NCI-H2107 treated with DMSO at 0.1 percent for 48 hours (cell line): Measurements from ENCODE around the gene E2F2.
A peak's percentile ranks its signal among the peaks of the same experiment; 100 is the strongest.

Experiments used
- DNase-seq: peaks from one replicate; lab custom pipeline; 2025; ENCODE audit not compliant: unreplicated experiment; lab: John Stamatoyannopoulos, UW

Gene E2F2

DNA sequence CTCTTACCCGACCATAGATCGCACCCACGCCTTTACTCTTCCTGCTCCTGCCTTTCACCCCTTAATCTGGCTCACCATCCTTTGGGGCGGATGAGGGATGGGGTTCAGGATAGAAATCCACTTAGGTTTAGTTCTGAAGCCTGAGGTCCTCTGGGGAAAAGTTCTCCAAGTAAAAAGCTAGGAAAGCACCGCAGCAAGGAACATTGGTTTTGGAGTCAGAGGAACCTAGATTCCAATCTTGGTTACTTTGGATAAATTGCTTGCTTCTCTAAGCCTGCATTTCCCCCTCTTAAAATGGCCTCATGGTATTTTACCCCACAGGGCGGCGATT lies 46.1 kb downstream of the E2F2 start:
- no peak for DNase-seq

DNA sequence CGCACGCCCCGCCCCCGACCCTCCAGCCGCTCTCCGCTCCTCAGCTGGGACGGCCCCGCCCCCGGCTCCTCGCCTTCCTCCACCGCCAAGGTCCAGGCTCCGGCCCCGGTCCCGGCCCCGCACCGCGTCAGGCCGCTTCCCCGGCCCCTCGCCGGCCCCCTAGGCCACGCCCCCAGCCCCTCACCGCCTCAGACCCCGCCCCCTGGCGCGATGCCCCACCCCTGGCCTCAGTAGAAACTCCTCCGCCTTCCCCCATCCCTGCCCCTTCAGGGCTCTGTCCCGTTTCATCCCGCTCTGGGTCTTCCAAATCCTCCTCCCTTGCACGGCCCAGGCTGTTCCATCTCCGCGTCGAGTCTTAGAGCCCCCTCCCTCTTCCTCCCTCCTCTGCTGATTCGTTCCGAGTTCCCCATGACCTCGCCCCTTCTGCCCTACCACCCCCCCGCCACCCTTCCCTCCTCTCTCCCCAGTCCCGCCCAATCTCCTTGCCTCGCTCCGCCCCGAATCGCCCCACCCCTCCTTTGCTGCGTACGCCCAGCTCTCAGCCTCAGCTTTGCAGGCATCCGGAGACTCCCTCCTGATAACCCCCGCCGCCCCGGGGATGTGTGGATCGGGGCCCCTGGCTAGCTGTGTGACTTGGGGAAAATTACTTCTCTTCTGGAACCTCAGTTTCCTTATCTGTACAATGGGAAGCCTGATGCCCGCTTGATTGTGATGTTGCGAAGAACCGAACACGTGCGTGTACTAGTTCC lies 46.6 kb downstream of the E2F2 start:
- peak; percentile 30 for DNase-seq

DNA sequence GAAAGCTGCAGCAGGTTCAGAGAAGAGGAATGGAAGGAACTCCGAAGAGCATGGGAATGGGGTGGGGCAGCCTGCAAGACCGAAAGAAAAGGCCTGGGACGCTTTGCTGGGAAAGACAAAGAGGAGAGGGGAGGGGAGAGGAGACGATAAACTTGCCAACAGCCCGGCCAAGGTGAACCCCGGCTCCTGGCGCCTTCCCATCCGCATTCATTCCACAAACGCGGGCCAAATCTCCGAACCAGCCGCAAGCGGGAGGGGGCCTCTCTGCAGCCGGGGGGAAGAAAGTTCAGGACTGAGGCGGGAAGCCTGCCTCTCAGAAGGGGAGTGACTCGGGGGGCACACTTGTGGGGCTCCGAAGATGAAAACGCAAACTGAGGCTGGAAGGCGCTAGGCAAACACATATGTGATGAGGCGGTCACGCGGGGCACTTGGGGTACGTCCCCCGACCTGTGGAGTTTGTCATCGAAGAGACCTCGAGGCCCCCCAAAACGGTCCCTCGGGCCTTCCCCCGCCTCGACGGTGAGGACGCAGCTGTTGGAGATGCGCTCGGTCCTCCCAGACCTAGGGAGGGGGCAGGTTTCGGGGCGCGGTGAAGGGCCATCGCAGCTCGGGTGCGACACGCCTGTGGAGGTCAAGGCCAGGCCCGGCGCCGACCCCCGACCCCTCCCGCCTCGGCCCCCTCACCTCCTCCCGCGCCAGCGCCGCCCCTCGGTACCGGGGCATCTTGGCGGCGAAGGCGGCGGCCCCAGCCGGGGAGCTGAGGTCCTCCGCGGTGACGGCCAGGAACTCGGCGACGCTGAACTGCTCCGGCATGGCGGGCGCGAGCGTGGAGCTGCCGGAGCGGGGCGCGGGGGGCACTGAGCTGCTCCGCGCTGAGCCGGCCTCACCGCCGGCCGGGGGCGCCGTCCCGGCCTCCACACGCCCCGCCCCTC lies 47.4 kb downstream of the E2F2 start, which contains the start of gene ASAP3:
TSS of gene ASAP3 (minus strand) at position 859 of the 932 bp plus-strand sequence. CDS start at position 813, 46 bp downstream.
- no peak for DNase-seq

DNA sequence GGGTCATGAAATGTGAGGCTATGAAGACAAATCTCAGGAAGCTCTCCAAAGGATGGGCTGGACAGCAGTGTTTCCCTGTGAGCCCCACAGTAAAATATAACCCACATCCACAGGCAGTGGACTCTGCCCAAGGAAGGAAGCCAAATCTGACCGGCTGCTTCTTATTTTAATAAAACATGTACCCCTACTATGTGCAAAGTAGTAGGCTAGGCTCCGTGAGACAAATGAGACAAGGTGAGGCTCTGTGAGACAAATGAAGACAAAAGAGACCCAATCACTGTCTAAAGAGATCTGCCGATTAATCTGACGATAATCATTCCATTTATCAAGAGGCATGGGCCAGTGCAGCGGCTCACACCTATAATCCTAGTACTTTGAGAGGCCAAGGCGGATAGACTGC lies 49.1 kb downstream of the E2F2 start:
- DNase-seq: no peak

DNA sequence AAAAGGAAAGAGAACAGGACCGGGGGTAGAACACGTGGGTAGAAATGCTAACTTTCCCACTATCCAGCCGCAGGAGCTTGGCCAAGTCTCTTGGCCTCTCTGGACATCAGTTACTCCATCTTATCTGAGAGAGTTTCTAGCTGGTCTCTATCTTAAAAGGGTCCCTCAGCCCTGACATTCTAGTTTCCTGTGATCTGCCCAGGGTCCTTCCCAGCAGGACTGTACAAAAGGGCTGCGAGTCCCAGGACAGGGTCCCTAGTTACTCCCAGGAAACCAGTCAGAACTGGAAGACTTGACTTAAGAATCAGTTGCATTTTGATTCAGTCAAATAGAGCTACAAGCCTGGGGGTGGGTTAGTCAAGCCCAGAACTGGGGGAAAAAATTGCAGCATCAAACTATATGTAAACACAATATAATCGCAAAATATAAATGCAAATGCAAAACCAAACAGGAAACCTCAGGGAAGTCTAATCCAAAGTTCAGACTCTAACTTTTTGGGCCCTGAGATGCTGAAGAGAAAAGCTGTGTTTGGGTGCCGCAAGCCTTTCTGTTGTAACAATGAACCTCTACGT lies 49.9 kb downstream of the E2F2 start:
- no peak for DNase-seq

DNA sequence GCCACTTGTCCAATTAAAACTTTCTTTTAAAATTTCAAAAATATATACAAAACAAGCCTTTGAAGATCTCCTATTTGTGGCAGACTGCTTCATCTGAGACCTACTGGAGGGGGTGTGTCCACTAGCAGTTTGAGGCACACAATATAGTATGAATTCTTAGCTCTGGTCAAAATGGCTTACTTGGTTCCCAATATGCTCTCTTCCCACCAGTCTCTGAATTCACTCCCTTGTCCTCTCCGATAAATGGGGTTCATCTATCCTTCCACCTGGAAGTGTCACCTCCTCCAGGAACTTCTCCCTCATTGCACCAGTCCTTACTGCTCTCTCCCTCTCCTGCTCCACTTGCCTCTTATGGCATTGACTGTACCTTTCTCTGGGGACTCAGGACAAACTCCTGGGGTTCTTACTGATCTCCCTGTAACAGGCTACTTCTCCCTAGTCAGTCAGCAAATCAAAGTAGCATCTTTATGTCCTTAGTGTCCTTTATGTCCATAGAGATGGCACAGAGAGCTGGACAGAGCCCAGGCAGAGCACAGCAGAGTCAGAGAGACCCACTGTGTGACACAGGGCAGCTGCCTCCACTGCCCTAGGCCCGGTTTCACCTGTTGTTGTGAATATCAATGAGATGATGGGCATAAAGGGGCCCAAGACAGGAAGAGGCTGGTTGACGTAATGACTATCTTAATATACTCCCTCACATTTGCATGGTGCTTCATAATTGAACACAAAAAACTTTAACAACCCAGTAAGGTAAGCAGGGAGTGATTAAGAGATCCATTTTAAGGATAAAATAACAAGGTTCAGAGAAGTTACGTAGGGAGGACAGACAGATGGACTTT lies 50.6 kb downstream of the E2F2 start:
- no peak for DNase-seq

DNA sequence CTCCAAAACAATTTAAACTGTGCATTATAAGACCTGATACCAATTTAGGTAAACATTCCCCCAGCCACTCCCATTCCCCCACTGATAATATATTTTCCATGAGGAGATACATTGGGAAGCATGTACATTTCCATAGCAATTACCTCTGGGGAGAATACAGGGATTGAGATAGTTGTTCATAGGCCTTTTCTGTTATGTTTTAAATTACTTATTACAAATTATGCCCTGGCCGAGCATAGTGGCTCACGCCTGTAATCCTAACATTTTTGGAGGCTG lies 51.4 kb downstream of the E2F2 start:
- no peak for DNase-seq

DNA sequence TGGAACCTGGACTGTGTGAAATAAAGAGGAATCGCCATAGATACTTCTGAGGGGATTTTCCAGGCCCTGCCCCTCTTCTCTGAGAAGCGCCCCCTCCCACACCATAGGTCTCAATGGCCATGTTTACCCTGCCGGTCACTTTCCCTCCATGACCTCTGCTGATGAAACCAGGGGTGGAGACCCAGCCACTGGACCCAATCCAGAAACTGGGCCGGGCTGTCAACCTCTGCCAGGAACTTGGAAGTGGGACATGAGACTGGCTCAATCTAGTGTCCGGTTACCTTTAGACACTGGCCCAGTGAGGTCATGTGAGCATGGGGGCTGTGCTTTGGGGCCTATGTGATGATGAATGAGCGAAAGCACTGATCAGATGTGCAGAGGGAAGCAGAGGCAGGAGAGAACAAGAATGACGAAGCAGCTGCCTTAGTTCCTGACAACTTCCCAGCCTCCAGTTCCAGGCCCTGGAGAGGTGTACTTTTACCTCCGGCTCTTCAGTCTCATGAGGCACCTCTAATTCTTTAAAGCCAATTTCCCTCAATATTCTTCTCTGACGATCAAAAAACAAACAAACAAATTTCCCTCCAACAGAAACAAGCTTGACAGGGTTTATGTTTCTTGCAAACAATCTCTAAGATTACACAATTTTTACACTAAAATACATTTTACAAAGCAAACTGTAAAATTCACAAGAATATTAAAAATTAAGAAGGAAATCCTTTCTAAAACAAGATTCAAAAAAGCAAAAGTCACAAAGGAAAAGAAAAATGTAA lies 52.0 kb downstream of the E2F2 start:
- DNase-seq: no peak

DNA sequence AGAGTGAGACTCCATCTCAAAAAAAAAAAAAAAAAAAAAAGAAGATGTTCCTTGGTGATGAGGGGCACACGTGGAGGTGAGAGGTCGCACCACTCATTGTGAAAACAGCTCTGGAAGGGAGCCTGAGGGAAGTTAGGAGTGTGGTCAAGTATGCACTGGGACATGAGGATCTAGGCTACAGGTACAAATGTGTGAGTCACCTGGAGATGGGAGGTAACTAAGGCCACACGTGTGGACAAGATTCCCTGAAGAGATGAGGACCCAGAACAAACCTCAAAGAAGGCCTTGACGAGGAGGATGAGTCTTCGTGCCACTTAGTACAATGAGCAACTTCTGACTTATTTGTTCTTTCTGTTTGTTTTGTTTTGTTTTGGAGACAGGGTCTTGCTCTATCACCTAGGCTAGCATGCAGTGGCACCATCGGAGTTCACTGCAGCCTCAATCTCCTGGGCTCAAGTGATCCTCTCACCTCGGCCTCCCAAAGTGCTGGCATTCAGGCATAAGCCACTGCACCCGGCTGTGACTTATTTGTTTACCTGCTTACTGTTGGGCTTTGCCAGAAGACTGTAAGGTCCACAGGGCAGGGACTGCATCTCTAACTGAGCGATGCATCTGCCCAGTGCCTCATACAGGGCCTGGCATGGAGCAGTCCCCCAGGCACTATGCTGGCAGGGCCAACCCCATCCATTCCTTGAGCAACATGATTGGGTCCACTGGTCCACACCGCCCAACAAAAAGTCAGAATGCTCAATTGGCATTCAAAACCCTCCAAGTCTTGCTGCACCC lies 53.5 kb downstream of the E2F2 start:
- DNase-seq: no peak

DNA sequence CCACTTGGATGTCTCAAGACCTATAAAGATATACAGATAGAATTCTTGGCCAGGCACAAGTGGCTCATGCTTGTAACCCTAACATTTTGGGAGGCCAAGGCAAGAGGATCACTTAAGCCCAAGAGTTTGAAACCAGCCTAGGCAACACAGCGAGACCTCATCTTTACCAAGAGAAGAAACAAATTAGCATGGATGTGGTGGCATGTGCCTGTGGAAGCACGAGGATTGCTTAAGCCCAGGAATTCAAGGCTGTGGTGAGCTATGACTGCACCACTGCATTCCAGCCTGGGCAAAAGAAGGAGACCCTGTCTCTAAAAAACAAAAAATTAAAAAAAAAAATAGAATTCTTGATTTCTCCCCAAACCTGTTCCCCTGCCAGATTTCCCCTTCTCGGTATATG lies 55.4 kb downstream of the E2F2 start:
- no peak for DNase-seq

DNA sequence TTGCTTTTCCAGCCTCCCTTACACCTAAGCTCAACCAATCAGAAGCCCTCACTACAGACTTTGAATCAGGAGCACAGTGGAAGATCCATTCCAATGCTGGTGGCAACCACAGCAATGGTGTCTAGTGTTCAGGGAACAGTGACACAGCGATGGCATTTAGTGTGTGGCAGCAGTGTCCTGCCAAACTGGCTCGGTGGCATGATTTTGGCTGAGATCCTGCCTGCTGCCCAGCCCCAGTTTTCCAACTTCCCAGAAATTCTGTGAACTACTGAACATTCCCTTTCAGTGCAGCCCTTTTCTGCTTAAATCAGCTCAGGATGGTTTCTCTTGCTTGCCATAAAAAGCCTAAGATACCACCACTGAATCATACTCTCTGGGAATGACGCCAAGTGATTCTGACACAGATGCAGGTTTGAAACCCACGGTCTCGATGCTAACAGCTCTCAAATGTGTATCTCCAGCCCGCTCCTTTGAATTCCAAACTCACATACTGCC lies 55.9 kb downstream of the E2F2 start:
- DNase-seq: no peak

DNA sequence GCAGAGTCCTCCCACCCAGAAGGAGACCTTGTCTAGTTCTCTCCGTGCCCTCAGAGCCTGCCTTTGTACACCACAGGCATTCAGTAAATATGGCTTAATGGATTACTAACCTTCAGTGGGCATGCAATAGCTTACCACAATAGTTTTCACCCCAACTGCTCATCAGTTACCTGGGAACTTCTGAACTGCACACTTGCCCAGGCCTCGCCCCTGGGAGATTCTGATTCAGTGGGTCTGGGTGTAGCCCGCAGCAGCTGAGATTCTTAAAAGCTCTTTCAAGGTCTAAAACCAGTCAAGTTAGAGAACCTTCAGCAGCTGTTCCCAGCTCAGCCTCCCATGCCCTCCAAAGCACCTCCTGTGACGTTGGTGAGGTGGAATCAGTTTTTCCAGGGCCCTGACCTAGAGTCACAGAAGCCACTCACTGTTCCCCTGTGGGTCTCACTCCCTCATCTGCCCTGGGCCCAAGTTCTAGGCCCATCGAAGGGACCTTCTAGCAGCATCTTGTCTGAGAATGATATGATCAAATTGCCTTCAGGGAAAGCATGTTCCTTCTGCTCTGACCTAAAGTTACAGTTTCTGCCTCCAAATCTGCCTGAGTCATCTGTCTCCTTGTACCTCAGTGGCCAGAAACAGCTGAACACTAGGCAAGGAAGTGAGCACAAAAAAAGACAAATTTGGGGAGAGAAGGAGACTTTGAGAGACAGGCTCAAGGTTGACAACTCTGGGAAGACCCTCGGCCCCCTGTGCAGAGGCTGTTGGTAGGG lies 57.8 kb downstream of the E2F2 start:
- no peak for DNase-seq

DNA sequence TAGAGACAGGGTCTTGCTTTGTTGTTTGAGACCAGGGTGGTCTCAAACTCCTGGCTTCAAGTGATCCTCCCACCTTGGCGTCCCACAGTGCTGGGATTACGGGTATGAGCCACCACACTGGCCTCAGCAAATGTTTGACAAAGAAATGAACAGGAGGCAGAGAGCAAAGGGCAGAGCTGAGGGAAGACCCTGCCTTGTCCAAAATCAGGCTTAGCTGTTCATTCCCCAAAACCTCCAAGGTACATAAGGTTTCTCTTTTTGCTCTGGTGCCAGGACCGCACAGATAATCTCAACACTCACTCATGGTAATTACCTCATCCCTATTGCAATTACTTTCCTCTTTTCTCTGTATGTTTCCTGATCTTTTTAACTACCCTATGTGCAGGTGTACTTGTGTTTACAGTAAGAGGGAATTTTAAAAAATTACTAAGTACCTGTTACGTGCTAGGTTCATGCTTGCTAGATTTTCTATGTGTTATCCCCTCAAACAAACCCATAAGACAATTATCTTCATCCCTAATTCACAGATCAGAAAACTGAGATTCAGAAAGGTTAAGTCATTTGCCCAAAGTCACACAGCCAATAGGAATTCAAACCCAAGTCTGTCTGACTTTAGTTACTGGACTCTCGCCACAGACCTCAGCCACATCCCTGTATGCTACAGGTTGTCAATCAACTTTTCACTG lies 58.5 kb downstream of the E2F2 start:
- no peak for DNase-seq

DNA sequence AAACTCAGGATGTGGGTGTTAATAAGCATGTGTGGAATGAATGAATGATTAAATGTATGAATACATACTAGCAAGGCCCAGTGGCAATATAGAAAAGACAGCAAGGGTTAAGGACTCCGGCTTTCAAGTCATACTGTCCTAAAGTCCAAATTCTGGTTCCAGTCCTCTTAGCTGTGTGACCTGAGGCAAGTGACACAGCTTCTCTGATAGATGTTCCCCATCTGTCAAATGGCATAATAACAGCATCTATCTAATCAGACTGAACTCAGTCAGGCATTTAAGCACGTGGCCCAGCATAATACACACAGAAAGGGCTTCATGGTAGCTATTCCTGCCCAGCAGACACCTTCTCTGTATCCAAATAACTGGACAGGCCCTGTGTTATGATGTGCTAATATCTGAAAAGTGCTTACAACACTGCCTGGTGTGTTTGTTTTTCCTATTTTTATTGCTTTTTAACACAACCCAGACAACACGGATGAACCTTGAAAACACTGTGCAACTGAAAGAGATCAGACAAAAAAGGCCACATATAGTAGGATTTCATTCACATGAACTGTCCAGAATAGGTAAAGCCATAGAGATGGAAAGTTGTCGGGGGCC lies 59.5 kb downstream of the E2F2 start:
- DNase-seq: no peak

DNA sequence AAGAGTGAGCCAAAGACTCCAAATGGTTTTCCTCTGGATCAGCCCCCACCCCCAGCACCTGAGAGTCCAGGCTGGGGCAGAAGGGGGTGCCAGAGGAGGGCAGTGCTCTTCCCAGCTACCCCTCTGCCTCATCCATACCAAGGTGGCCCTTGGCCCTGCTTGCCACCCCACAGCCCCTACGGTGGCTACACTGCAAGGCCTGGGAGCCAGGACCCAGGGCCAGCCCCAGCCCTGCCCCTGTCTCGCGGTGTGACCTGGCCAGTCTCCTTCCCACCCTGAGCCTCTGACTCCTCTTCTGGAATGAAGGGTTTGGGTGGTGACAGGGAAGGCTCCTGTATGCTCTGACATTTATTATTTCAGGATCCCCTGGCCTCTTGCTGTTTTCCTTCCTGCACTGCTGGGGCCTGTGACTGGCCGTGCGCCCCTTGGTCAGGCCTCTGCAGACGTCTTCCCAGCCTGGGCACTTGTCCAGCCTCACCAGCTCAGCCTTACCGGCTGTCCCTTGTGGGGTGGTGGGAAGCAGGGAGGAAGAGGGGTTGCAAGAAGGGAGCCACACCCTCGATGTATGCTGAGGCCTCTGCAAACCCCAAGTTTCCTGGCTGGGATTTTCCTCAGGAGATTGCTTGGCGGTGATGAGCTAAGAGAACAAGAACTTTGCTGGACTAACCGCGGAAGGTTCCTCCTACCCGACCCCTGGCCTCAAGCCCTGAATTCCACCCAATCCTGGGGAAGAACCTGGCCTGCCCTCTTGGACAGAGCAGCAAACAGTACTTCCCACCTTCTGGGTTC lies 60.6 kb downstream of the E2F2 start:
- no peak for DNase-seq

DNA sequence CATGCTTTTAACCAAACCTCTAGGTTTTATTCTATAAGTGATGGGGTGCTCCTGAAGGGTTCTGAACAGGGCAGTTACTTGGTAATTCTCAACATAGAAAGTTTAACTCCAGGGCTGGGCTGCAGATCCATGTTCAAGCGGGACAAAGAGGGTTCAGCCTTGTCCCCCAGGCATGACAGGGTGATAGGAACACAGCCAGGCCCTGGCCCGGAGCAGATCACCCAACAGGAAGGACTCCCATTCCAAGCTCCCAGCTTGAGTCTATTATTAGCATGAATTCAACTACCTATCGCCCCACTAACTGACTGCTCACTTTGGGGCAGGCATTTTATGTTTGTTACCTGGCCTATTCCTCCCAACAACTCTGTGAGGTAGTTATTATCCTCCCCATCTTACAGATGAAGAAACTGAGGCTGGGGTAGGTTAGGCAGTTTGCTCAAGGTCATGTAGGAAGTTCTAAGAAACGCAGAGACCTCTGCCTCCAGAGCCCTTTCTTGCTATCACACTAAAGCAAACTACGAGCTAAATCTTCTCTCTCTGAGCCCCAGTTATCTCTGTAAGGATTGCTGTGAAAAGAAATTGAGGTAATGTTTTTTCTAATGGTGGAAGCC lies 61.6 kb downstream of the E2F2 start:
- DNase-seq: no peak
